Cardiac fibroblast (primary cell): ENCODE results near the gene KCTD18.

Source experiments
- DNase-seq, 2 donors: peaks; one replicate each; pipeline versions ENCODE4 v3.0.0 to v3.0.0-alpha.2; 2010; ENCODE audit warnings: low read depth in 2 of 2
- H3K4me3 ChIP-seq, 2 donors: replicated peaks in 1 of 2; 1 replicate in 1 of 2; 2 replicates in 1 of 2; pipeline ENCODE4 v1.5.1; 2011; ENCODE audit warnings: low read depth in 2 of 2, low read length in 2 of 2, mild to moderate bottlenecking in 2 of 2, moderate library complexity in 1 of 2
- TF ChIP-seq, protein P1 (sequence below): IDR thresholded peaks from one replicate; pipeline ENCODE4 v1.5.1; 2011; ENCODE audit warnings: low read depth, mild to moderate bottlenecking, low read length, inconsistent platforms

Gene KCTD18

DNA sequence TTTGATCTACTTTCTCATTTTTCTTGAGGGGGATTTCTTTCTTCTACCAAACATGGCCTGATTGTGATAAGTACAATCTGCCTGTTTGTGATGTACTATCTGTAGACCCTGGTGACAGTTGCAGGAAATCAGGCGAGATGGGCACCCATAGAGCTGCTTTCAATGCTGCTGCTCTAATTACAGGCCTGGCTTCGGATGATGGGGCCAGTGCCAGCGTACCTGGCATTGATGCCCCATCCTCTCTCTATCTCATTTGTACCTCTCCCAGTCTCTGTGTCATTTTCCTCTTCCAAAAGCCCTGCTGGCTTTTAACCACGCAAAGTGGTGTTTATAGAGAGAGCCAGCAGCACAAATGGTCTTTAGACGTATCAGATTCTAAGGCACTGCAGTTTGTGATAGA is 69.9 kb downstream of the KCTD18 start:
- TF ChIP-seq, protein P1, sequence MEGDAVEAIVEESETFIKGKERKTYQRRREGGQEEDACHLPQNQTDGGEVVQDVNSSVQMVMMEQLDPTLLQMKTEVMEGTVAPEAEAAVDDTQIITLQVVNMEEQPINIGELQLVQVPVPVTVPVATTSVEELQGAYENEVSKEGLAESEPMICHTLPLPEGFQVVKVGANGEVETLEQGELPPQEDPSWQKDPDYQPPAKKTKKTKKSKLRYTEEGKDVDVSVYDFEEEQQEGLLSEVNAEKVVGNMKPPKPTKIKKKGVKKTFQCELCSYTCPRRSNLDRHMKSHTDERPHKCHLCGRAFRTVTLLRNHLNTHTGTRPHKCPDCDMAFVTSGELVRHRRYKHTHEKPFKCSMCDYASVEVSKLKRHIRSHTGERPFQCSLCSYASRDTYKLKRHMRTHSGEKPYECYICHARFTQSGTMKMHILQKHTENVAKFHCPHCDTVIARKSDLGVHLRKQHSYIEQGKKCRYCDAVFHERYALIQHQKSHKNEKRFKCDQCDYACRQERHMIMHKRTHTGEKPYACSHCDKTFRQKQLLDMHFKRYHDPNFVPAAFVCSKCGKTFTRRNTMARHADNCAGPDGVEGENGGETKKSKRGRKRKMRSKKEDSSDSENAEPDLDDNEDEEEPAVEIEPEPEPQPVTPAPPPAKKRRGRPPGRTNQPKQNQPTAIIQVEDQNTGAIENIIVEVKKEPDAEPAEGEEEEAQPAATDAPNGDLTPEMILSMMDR: no peak
- no peak for DNase-seq
- no peak overlapping the region for H3K4me3 ChIP-seq
